ENCODE data around the gene OLIG3.

OLIG3 gene

GRCh38 chr6:137530404-137530803 lies 36.2 kb upstream of the OLIG3 start:
- H3K4me3 ChIP-seq (ENCODE audit: low read depth, low read length): no peak overlapping the region
- no peak for DNase-seq (ENCODE audit: low read depth)
- no peak for TF ChIP-seq CTCF (conservative IDR thresholded peaks at IDR 0.05; ENCODE audit: low read depth, low read length)

GRCh38 chr6:137522831-137523230 lies 28.6 kb upstream of the OLIG3 start:
- H3K4me3 ChIP-seq (ENCODE audit: low read depth, low read length): no peak overlapping the region
- TF ChIP-seq CTCF (conservative IDR thresholded peaks at IDR 0.05; ENCODE audit: low read depth, low read length): no peak
- no peak for DNase-seq (ENCODE audit: low read depth)

GRCh38 chr6:137522198-137522798 lies 28.1 kb upstream of the OLIG3 start:
- no peak for TF ChIP-seq CTCF (conservative IDR thresholded peaks at IDR 0.05; ENCODE audit: low read depth, low read length)
- DNase-seq (ENCODE audit: low read depth): no peak
- no peak overlapping the region for H3K4me3 ChIP-seq (ENCODE audit: low read depth, low read length)

- no peak for DNase-seq (ENCODE audit: low read depth)
- TF ChIP-seq CTCF (conservative IDR thresholded peaks at IDR 0.05; ENCODE audit: low read depth, low read length): no peak
- H3K4me3 ChIP-seq (ENCODE audit: low read depth, low read length): no peak overlapping the region
Measured at GRCh38 chr6:137520520-137520919, 26.3 kb upstream of the OLIG3 start.

- H3K4me3 ChIP-seq (ENCODE audit: low read depth, low read length): no peak overlapping the region
- no peak for TF ChIP-seq CTCF (conservative IDR thresholded peaks at IDR 0.05; ENCODE audit: low read depth, low read length)
- DNase-seq (ENCODE audit: low read depth): no peak
Measured at GRCh38 chr6:137519629-137520176, 25.5 kb upstream of the OLIG3 start.

GRCh38 chr6:137518386-137518983 lies 24.3 kb upstream of the OLIG3 start:
- no peak overlapping the region for H3K4me3 ChIP-seq (ENCODE audit: low read depth, low read length)
- DNase-seq (ENCODE audit: low read depth): no peak
- no peak for TF ChIP-seq CTCF (conservative IDR thresholded peaks at IDR 0.05; ENCODE audit: low read depth, low read length)

GRCh38 chr6:137514418-137514817 lies 20.2 kb upstream of the OLIG3 start:
- TF ChIP-seq CTCF (conservative IDR thresholded peaks at IDR 0.05; ENCODE audit: low read depth, low read length): no peak
- no peak overlapping the region for H3K4me3 ChIP-seq (ENCODE audit: low read depth, low read length)
- no peak for DNase-seq (ENCODE audit: low read depth)

All from choroid plexus epithelial cell (primary cell).